ENCODE results near the gene NPFF.

NPFF gene

DNA sequence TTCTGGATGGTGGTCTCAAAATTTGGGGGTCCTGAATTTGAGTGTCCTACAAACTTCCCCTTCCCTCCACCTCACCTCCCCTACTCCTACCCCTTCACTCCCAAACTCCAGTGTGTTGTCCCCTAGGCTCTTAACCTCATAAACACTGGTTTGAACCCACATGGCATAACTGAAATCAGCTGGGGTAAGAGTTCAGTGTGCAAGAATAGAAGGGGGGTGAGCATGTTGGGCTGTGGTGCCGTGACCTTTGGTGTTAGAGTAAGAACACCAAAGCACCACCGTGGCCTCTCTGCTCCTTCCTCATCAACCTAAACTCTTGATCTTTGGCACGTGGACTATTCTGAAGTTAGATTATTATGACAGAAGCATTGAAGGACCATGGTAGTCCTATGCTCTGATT is 44.3 kb downstream of the NPFF start:
- TF ChIP-seq CREB1 (IDR thresholded peaks at IDR 0.05; ENCODE audit: low read depth): no peak
- no peak for TF ChIP-seq TEAD4 (IDR thresholded peaks at IDR 0.05)
- TF ChIP-seq, protein P1, sequence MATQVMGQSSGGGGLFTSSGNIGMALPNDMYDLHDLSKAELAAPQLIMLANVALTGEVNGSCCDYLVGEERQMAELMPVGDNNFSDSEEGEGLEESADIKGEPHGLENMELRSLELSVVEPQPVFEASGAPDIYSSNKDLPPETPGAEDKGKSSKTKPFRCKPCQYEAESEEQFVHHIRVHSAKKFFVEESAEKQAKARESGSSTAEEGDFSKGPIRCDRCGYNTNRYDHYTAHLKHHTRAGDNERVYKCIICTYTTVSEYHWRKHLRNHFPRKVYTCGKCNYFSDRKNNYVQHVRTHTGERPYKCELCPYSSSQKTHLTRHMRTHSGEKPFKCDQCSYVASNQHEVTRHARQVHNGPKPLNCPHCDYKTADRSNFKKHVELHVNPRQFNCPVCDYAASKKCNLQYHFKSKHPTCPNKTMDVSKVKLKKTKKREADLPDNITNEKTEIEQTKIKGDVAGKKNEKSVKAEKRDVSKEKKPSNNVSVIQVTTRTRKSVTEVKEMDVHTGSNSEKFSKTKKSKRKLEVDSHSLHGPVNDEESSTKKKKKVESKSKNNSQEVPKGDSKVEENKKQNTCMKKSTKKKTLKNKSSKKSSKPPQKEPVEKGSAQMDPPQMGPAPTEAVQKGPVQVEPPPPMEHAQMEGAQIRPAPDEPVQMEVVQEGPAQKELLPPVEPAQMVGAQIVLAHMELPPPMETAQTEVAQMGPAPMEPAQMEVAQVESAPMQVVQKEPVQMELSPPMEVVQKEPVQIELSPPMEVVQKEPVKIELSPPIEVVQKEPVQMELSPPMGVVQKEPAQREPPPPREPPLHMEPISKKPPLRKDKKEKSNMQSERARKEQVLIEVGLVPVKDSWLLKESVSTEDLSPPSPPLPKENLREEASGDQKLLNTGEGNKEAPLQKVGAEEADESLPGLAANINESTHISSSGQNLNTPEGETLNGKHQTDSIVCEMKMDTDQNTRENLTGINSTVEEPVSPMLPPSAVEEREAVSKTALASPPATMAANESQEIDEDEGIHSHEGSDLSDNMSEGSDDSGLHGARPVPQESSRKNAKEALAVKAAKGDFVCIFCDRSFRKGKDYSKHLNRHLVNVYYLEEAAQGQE (IDR thresholded peaks at IDR 0.05; ENCODE audit: low read depth): no peak
- TF ChIP-seq FOXM1 (IDR thresholded peaks at IDR 0.05; ENCODE audit: borderline replicate concordance, low read depth): no peak
- no peak for TF ChIP-seq NFIC (IDR thresholded peaks at IDR 0.05)
- TF ChIP-seq, protein P2, sequence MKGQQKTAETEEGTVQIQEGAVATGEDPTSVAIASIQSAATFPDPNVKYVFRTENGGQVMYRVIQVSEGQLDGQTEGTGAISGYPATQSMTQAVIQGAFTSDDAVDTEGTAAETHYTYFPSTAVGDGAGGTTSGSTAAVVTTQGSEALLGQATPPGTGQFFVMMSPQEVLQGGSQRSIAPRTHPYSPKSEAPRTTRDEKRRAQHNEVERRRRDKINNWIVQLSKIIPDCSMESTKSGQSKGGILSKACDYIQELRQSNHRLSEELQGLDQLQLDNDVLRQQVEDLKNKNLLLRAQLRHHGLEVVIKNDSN (IDR thresholded peaks at IDR 0.05): no peak
- no peak for TF ChIP-seq TCF12 (IDR thresholded peaks at IDR 0.05; ENCODE audit: low read depth)
- TF ChIP-seq CEBPB (IDR thresholded peaks at IDR 0.05): no peak
- TF ChIP-seq ZBTB7A (IDR thresholded peaks at IDR 0.05; ENCODE audit: low read depth): no peak
- no peak for TF ChIP-seq YY1 (IDR thresholded peaks at IDR 0.05; ENCODE audit: low read depth)
- no peak for TF ChIP-seq RAD21 (IDR thresholded peaks at IDR 0.05; ENCODE audit: low read depth)
- no peak for TF ChIP-seq EGR1 (IDR thresholded peaks at IDR 0.05)

DNA sequence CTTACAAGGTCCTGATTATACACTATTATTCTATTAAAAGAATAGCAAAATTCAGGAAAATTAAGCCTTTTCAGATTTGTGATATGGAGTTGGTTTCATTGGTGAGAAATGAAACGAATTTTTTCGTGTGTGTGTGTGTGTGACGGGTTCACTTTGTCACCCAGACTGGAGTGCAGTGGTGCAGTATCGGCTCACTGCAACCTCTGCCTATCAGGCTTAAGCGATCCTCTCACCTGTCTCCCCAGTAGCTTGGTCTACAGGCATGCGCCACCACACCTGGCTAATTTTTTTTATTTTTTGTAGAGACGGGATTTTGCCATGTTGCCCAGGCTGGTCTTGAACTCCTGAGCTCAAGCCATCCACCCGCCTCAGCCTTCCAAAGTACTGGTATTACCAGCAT is 45.7 kb downstream of the NPFF start:
- TF ChIP-seq NFIC (IDR thresholded peaks at IDR 0.05): no peak
- TF ChIP-seq ZBTB7A (IDR thresholded peaks at IDR 0.05; ENCODE audit: low read depth): no peak

DNA sequence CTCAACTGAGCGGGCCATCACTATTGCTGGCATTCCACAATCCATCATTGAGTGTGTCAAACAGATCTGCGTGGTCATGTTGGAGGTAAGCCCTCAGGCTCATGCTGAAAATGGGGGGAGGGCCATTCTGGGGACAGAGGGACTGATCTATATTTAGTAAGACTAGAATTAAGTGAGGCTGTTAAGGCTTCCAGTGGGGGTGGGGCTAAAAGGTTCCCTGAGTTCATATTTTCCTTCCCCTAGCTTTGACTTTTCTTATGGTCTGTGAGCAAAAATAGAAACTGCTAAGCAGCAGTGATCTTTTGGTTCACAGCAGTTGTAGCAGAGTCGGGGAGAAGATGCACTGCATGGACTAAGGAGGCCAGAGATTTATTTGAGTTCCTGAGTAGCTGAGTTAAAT is 46.2 kb downstream of the NPFF start:
- no peak for TF ChIP-seq EGR1 (IDR thresholded peaks at IDR 0.05)
- TF ChIP-seq TEAD4 (IDR thresholded peaks at IDR 0.05): no peak
- TF ChIP-seq FOXM1 (IDR thresholded peaks at IDR 0.05; ENCODE audit: borderline replicate concordance, low read depth): no peak
- TF ChIP-seq, protein P3, sequence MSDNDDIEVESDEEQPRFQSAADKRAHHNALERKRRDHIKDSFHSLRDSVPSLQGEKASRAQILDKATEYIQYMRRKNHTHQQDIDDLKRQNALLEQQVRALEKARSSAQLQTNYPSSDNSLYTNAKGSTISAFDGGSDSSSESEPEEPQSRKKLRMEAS (IDR thresholded peaks at IDR 0.05): no peak
- no peak for TF ChIP-seq NFIC (IDR thresholded peaks at IDR 0.05)
- TF ChIP-seq CEBPB (IDR thresholded peaks at IDR 0.05): no peak
- no peak for TF ChIP-seq TCF12 (IDR thresholded peaks at IDR 0.05; ENCODE audit: low read depth)
- TF ChIP-seq YY1 (IDR thresholded peaks at IDR 0.05; ENCODE audit: low read depth): no peak
- TF ChIP-seq, protein P1 (IDR thresholded peaks at IDR 0.05; ENCODE audit: low read depth): no peak
- no peak for TF ChIP-seq ZBTB7A (IDR thresholded peaks at IDR 0.05; ENCODE audit: low read depth)

DNA sequence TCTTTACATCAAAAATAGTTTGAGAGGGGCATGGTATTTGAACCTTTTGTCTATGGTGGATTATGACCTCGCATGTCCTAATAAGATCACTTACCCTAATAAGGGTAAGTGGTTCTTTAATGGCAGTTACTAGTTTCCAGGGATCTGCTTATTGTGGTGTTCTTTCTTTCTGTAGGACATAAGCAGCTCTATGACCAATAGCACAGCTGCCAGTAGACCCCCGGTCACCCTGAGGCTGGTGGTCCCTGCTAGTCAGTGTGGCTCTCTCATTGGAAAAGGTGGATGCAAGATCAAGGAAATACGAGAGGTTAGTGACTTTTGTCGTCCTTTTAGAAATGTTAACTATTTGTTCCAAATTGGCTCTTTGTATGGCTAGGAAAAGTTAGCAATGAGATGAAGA is 48.2 kb downstream of the NPFF start:
- TF ChIP-seq CEBPB (IDR thresholded peaks at IDR 0.05): no peak
- TF ChIP-seq RAD21 (IDR thresholded peaks at IDR 0.05; ENCODE audit: low read depth): no peak
- TF ChIP-seq, protein P2 (IDR thresholded peaks at IDR 0.05): no peak
- TF ChIP-seq, protein P1 (IDR thresholded peaks at IDR 0.05; ENCODE audit: low read depth): no peak
- no peak for TF ChIP-seq YY1 (IDR thresholded peaks at IDR 0.05; ENCODE audit: low read depth)
- TF ChIP-seq, protein P3 (IDR thresholded peaks at IDR 0.05): no peak
- no peak for TF ChIP-seq FOXM1 (IDR thresholded peaks at IDR 0.05; ENCODE audit: borderline replicate concordance, low read depth)
- no peak for TF ChIP-seq TAF1 (IDR thresholded peaks at IDR 0.05; ENCODE audit: low read depth)
- TF ChIP-seq EGR1 (IDR thresholded peaks at IDR 0.05): no peak
